RPMI8226 (cell line): ENCODE results near the gene GALNT18.

ENCODE experiments used
- DNase-seq: peaks from one replicate; pipeline ENCODE4 v3.0.0-alpha.2; 2015

GALNT18 gene

DNA sequence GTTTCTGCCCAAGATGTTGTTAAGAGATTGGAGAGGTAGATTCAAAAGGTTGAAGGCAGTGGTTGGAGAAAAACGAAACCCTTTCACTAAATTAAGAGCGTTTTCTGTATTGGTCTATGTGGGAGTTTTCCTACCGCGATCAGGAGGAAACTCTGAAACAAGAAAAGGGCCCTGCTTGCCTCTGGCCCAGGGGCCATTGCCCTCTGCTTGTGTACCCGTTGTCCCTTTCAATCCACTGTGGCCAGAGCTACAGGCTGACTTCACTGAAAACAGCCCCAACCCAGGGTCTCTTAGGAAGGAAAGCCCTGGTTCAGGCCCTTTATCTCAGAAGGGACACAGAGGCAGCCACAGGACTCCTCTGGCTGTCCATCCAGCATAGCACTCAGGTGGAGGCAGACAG, 367.8 kb downstream of the GALNT18 start:
- peak; percentile 9 for DNase-seq

DNA sequence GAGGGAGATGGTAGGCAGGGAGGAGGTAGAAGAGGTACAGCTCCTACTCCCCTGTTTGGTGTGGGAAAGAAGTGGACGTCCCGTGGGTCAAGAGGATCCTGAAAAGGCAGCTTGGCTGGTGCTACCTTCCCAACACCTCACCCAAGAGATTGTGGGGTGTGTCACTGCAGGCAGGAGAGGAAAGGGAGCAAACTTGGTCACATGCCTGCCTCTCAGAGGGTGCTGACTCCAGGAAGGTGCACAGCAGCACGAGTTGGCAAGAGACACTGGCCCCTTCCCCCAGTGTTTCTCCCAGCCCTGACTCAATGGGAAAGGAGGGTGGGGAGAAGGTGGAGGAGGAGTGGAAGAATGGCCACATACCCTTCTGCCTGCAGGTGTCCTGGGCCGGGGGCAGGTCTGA, 368.3 kb downstream of the GALNT18 start:
- peak; percentile 40 for DNase-seq

DNA sequence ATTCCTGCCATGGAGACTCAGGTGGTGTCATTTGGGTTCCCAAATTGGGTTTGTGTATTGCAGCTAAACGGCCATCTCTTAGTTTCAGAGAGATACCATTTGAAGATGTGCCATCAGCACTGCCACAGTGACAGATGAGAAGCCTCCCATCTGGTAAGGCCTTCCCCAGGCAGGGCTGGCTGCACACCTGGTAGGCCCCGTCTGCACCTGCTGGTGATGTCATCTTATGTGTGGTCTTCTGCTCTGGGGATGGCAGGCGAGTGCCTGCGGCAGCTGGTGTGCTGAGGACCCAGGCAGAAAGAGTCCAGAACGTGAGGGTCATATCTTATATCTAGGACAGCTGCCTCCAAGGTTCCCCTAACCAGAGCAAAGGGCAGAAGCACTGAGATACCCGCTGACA, 369.4 kb downstream of the GALNT18 start:
- DNase-seq, result peak; percentile 86

DNA sequence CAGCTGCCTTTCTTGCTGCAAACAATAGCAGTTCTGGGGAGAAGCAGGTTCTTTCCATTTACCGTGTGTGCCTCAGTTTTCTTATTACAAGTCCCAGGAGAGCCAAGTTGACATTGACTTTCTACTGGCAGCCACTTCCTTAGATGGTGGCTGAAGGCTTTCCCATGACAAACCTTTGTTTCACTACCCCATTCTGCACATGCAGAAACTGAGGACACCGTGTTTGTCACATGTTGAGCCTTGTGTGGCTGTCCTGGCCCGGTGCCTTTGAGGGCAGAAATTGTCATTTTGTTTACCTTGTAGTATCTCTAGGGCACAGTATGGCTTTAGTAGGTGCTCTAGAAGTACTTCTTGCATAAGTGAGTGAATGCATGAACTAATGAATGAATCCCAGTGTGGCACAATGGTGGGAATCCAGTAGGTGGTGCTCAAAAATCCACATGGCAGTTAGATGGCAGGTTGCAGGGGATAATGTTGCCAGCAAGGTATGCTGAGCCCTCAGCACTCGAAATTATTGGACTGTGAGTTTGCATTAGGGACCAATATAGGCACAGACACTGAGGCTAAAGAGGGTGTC, 370.3 kb downstream of the GALNT18 start:
- DNase-seq, result peak; percentile 72

DNA sequence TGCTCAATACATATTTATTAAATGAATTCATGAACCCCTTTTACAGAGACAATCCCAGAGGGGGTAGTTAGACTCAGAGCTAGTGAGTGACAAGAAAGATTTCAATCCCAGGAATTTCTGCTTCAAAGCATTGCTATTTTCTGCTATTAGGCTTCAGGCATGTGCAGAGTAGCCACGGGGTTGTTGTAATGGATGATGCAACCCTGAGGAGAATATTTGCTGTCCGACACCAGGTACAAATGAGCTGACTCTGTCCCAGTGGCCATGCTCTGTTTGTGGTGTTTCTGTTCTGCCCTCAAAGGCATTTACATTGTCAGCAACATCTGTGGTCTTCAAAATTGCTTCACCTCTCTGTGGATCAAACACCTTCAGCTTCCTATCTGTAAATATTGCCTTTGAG, 371.3 kb downstream of the GALNT18 start:
- peak; percentile 70 for DNase-seq

DNA sequence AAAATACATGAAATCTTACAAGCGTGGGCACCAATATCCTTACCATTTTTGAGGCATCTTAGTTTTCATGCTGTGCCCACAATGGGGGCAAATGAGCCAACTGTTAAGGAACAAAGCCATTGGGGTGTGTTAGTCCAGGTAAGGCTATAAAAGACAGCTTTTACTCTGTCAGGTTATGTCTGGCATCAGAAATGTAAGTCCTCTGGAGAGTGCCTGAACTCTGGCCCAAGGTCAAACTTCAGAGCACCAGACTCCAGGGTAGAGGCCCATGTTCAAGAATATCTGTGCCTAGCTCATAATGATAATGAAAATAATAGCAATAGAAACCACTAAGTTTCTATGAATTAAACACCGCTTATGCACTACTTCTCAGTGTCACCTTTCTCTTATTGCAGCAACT, 374.2 kb downstream of the GALNT18 start:
- no peak for DNase-seq

DNA sequence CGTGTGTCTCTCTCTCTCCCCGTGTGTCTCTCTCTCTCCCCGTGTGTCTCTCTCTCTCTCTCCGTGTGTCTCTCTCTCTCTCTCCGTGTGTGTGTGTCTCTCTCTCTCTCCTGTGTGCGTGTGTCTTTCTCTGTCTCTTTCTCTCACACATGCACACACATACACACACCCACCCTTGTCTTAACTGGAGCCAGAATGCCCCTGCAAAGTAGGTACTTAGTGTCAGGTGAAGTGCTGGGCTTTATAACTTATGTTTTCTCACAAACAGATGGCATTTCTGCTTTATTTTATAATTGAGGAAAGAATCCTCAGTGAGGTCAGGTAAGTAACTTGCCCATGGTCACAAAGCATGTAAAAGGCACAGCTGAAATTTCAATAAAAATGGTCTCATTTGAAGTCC, 374.7 kb downstream of the GALNT18 start:
- DNase-seq, result no peak

DNA sequence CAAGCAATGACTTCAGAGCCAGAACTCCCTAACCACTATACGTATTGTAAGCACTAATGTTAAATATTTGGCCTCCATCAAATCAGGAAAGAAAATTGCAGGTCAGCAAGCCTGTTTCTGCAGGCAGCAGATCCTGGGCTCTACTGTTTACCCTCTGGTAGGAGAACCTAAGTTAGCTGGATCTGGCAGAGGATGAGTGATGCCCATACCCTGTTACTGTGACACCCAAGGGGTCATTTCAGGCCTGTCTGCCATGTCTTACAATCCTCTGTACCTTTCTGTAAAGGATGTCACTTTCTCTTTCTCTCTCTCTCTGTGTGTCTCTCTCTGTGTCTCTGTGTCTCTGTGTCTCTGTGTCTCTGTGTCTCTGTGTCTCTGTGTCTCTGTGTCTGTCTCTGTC, 375.6 kb downstream of the GALNT18 start:
- DNase-seq, result no peak

DNA sequence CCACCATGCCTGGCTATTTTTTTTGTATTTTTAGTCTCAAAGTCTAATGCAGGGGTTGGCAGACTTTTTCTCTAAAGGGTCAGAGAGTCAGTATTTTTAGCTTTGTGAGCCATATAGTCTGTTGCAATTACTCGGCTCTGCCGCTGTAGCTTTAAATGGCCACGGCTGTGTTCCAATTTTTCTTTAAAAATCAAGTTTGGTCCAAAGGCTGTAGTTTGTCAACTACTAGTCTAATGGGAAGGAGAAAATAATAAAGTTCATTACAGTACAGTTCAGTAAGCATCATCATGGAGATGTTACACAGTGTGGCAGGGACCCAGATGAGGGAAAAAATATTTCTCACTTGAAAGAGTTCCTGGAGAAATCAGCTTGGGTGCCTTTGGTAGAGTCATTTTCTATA, 376.4 kb downstream of the GALNT18 start:
- no peak for DNase-seq

DNA sequence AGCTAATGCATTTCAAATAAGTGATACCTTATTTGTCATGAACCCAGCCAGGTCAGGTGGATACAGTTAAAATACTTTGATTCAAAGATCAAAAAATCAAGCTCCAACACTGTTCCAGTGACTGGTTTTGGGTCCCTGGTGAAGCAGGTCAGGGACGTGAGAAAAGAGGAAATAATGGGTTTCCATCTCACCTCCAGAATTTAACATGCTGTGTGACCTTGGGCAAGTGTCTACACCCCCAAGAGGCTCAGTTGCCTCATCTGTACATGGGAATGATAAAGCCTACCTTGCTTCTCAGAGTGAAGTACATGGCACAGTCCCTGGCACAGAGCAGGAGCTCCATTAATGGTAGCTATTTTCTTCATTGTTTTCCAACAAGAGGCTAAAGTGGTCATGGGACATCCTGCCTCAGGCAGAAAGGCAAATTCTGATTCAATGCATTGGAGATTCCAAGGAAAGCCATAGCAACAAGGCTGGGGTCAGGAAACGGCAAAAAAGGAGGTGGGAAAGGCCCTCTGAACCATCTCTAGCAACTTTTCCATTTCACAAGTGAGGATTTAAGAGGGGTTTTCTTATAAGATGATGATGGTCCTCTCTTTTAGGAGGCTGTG, 377.2 kb downstream of the GALNT18 start:
- DNase-seq, result no peak

DNA sequence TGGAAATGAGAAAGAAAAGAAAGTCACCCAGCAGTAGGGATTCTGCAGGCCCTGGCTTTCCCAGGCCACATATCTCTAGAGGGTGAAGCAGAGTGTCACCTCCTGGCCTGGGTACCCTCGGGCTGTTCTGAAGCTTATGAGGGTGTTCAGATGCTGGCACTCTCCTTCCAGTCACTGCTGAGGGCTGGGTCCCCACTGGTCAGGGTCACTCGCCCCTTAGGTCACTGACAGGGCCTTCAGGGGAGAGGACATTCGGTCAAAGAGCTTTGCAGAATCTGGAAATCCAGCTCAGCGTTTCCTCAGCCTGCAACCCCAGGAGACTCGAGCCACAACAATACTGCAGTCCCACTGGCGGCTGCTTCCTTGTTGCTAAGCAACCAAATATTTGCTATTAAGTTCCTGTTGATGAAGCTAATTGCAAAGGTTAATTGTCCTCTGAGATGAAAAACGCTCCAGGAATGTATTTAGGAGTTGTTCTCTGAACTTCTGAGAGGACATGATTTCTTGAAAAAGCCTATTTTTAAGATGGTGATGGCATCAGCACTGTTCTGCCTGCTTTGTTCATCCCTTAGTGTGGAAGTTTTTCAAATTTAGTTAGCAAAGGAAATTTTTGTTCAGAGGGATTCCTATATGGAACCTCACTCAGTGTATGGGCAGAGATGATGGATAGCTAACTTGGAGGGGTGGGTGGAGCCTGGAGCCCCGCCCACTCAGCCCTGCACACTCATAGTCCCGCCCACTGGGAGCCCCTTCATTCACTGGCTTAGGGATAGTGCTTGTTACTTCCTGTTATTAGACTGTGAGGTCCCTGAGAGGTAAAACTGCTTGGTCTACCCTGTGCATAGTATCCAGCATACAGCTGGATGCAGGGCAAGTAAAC, 378.0 kb downstream of the GALNT18 start:
- DNase-seq, result peak; percentile 68

DNA sequence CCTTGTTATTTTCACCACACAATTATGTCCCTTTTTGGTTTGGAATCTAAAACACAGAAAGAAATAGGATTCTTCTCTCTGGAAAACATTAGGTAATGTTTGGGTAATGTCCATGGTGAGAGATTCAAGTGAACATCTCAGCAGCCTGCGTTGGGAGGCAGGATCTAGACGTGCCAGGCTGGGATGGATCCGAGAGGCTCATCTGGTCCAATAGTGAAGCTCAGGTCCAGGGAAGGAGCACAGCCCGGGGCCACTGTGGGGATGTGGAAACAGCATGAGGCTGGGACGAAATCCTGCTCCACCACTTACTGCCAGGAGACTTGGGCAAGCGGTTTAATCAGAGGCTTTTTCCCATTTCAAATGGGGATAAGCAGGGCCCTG, 378.6 kb downstream of the GALNT18 start:
- no peak for DNase-seq

DNA sequence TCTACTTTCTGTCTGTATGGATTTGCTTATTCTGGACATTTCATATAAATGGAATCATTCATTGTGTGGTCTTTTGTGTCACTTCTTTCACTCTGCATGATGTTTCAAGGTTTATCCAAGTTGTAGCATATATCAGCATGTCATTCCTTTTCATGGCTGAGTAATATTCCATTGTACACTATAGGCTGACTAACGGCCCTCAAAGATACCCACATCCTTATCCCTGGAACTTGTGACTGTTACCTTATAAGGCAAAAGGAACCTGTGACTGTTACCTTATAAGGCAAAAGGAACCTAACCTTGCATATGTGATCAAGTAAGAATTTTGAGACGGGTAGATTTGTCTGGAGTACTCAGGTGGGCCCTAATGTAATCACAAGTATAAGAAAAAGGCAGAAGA, 380.5 kb downstream of the GALNT18 start:
- DNase-seq, result no peak

DNA sequence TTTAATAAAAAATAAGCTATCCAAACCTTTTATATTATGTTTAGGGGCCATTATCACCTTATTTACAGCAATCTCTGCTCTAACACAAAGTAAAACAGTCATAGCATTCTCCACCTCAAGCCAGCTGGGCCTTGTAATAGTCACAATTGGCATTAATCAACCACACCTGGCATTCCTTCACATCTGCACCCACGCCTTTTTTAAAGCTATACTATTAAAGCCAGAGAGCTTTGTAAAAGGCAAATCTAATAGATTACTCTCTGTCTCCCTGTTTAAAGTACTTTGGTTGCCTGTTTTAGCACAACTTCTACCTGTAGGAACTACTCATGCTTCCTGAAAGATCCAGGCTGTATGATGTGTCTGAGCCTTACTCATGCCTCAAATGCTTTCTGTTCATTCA, 381.8 kb downstream of the GALNT18 start:
- no peak for DNase-seq

DNA sequence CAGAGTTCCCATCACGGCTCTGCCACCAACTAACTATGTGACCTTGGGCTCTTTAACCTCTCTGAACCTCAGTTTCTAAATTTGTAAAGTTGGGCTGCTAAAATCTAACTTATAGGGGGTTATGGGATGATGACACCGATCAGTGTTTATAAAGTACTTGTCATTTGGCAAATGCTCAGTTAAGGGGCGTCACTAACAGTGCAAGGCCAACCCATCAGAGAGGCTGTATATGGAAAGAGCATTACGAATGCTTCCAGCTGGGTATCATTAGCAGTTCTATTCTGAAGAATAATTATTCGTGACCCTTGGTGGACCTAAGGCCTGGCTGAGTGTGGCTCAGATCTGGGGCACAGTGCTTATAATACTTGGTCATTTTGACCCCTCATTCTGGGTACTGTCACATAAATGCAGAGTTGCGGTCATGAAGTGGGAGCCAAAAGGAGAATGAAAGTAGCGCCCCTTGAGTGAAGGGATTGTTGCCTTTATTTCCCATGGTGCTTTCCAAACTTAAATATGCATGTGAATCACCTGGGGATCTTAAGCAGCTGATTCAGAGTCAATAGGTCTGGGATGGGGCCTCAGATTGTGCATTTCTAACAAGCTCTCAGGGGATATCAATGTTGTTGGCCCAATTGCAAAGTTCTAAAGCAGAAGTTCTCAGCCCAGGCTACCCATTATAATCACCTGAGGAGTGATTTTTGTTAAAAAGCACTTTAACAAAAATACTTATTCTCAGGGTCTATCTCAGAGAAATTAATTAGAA, 384.6 kb downstream of the GALNT18 start:
- DNase-seq, result no peak

DNA sequence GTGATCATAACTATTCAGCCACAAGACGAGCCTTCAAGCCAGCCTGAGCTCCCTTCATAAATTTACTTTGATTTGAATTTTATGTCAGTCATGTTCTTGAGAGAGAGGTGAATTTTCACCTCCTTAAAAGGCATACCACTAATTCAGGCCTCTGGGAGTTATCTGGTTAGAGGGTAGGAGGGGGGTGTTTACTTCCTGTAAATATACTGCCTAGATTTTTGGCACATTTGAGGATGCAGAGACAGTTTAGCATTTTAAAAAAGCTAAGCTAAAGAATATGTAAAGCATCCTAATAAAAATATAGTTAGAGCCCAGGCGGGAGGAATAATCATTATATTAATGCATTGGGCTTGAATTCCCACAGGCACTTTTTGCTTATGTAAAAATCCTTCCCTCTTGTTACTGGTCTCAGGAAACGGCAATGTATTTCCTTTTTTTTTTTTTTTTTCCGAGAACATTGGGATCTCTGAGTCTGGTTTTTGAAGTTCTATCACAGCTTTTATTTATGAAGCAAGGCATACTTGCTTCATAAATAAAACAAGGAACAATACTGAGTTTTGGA, 385.2 kb downstream of the GALNT18 start:
- DNase-seq, result no peak

DNA sequence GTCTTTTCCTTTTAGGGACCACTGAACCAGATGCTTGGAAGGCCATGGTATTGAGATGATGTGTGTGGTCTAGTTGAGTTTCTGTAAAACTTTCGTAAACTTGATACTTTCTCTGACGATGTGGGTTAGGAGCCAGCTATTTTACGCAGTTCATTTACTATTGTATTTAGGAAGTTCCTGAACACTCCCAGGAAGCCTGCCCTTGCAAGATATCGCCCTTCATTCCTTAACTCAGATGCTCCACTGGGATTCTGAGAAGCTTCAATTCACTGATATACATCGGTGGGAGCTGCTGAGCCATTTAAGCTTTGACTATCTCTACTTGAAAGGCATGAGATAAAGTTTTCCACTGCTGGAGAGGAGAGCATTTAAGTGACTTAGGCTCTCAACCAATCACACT, 390.0 kb downstream of the GALNT18 start:
- no peak for DNase-seq

DNA sequence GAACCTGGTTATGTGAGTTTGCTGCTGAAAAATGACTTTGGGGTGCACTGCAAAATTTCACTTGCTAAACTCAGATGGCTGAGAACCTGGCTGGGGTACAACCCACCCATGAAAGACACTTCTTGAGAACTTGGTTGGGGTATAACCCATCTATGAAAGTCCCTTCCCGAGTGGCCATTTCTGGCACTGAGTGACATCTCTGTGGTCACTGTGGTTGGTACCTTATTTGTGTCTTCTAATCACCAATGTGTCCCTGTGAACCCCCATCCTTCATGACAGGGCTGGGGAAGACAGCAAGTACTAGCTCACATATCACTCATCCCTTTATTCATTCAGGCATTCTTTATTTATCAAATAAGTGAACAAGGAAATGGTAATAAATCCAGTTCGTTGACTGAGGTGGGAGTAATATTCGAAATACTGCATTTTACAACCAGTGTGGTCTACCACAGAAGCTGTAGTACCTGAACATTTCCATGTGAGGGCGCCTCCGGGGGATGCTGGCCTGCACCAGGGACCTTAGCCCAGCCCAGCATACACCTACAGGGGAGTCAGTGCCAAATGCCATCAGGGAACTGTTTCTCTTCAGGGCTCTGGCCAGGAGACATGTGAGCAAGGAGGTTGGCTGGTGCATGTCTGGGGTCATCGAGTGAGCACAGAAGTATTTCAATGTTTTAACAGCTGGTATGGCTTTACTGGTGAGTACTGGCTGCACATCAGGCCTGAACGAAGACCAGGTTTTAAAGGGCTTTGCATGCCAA, 390.8 kb downstream of the GALNT18 start:
- DNase-seq, result peak; percentile 41

DNA sequence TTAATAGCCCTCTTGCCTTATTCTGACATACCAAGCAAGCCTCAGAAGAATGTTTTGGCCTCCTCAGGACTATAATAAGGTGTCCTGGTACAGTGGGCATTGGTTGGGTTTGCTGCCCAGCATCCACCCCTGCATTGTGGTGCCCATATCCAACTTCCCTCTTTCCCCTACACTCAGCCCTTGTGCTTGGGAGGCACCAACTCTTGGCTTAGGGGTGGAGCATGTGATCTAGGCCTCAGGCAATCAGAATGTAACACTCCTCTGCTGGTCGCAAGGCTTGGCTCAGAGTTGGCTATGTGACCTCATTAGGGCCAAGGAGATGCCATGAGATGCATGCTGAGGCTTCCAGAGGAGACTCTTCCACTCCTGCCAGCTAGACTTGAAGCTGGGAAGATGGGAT, 391.7 kb downstream of the GALNT18 start:
- no peak for DNase-seq

DNA sequence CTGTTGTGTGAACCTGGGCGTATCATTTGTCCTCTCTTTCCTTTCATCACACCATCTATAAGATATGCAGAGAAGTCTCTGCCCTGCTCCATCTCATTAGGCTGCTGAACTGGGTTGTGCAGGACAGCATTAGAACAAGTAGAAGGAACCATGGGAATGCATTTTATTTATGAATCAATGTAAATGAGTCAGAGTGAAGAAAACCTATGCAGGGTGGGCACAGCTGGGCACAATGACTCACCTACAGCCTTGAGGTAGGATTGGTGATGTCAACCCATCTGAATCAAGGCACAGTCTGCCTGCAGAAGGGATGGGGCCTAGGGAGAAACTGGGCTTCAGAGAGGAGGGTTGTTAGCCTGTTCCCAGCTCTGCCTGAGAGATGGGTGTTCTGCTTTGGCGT, 392.2 kb downstream of the GALNT18 start:
- DNase-seq, result no peak

DNA sequence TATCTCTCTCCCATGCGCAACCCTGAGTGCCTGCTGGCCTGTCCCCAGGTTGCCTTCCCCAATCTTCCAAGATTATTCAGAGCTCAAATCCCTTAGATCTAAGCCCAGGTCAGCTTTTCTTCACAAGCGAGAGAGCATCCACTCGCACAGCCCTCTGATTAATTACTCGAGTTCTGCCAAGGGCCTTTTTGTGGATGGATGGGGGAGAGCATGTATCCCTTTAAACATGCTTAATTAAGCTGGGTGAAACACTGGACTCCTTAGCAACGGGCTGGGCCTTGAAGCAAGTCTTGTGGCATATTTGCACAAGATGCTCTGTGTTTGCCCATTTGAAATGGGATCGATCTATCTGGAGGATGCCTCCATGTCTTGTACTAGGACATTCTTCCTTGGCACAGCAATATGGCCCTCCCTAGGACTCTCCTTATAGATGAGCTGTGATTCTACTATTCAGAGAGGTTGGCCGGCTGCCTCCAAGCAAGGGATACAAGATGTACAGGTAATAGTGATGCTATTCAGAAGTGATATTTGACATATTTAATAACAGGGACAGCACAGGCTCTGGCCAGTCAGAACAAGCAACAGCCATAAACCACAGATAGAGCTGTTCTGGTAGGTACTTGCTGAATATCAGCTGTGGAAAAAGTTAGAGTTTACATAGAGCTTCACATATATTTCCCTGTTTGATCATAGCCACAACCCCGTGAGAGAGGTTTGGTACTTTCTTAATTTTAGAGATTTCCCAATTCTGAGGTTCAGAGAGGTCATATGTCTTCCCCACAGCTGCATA, 394.3 kb downstream of the GALNT18 start:
- DNase-seq, result no peak
